ENCODE measurements around the gene NRDC. TPM values are rescaled to one million over a fixed set of nuclear protein-coding genes. Genes with fewer than 3 reads are reported as not detected.
"Not testable (repeated sequence)": the region's sequence is repeated elsewhere in the genome, so short reads cannot be mapped to it uniquely, and the experiment has no call there.

Gene NRDC
- total RNA-seq, 1 donor from 2014 or later: 200 TPM

DNA sequence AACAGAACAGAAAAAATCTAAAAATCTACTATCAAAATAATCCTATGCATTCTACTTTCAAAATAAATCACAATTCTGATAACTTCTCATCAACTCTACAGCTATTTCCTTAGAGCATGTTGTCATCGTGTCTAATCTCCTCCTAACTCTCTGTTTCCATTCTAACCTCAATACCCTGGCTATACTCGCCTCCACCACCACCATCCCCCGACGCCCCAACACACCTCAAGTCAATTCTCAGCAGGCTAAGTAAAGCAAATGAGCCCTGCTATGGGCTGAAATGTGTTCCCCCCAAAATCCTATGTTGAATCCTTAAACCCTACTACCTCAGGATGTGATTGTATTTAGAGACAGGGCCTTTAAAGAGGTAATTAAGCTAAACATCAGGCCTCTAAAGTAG is 34.6 kb downstream of the NRDC start:
- intact Hi-C loops (cut with micrococcal nuclease): no loop called here

DNA sequence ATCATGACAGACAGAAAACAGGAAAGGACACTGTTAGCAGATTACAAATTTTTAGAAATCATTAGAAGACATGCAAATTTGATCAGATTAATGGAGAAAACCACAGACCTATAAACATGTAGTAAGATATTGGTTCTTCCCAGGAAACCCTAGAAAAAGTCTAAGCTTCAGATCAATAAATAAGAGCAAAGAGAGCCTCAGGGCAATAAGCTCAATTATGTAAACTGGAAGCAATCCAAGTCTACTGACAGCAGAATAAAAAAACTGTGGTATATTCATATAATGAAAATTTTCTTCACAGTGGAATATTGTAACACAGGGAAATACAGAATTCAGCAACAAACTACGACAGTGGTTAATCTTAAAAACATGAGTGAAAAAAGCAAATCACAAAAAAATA is 36.3 kb downstream of the NRDC start:
- intact Hi-C loops (cut with micrococcal nuclease): no loop called here

- intact Hi-C loops (cut with micrococcal nuclease): no loop called here
These were observed 37.6 kb downstream of the NRDC start for GRCh38 chr1:51840743-51841461.

DNA sequence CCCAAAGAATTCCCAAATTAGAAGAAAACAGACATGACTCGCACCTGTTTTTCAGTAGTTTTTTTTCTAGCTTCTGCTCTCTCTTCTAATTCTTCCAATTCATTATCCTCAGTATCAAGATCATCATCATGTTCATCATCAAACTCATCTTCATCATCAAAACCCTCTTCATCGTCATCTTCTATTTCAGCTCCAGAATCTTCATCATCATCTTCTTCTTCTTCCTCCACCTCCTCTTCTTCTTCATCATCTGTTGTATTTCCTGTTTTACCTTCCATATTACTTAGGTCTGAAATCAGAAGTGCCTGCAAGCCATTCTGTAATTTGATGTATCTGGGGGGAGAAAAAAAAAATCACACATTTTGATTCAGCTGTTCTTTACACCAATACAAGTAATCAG is 38.3 kb downstream of the NRDC start:
- intact Hi-C loops (cut with micrococcal nuclease): no loop called here

DNA sequence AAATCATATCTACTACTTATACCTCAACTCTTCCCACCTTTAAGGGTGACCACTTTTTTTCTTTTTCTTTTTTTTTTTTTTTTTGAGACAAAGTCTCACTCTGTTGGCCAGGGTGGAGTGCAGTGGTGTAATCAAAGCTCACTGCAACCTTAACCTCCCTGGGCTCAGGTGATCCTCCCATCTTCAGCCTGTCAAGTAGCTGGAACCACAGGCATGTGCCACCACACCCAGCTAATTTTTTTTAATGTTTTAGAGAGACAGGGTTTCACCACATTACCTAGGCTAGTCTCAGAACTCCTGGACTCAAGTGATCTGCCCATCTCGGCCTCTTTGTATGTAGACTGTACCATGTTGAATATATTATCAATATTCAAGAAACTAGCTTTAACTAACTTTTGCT is 39.4 kb downstream of the NRDC start:
- intact Hi-C loops (cut with micrococcal nuclease): no loop called here

DNA sequence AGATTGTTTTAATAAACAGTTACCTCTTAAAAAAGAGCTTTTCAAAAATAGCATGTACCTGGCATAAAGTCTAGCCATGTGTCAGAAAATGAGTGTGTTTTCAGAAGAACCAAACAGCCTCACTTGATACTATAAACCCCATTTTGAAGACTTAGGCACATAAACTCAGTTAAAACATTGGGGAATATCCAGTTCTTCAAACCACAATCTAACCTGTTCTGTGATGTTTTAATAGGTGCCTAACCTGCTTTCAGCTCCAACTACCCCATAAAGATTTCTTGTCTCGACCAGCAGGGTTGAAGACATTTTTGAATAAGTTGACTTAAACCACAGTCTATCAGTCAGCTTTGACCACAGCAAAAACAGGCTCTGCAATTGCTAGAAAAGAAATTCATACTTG is 41.3 kb downstream of the NRDC start:
- intact Hi-C loops (cut with micrococcal nuclease): no loop called here

- intact Hi-C loops (cut with micrococcal nuclease): no loop called here
These were observed 44.8 kb downstream of the NRDC start for GRCh38 chr1:51833700-51834099.

- intact Hi-C loops (cut with micrococcal nuclease): loop anchor here (10.0 kb wide), 1 partner anchor 176 kb away; no protein-coding TSS in a partner anchor
These were observed 49.5 kb downstream of the NRDC start for GRCh38 chr1:51829058-51829457.

GRCh38 chr1:51819810-51820209 is 58.7 kb downstream of the NRDC start:
- intact Hi-C loops (cut with micrococcal nuclease): loop anchor here (10.0 kb wide), 1 partner anchor 185 kb away; no protein-coding TSS in a partner anchor

- intact Hi-C loops (cut with micrococcal nuclease): not testable (repeated sequence)
These were observed 59.5 kb downstream of the NRDC start for GRCh38 chr1:51819021-51819420.

DNA sequence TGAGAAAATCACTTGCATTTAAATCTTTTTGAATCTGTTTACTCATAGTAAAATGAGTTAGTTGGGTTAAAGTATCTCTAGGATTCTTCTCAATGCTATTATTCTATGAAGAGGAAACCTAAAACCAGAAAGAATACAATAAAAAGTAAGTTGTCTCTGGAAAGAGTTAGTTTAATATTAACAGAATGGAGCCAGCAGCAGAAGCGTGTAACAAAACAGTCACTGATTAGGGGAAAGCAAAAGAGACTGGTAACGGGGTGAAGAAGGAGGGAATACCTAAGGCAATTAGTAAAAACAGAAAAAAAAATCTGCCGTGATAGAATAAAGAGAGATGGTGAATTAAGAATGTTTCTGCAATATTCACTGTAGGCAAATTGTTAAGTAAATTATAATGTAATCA is 60.0 kb downstream of the NRDC start:
- intact Hi-C loops (cut with micrococcal nuclease): no loop called here

DNA sequence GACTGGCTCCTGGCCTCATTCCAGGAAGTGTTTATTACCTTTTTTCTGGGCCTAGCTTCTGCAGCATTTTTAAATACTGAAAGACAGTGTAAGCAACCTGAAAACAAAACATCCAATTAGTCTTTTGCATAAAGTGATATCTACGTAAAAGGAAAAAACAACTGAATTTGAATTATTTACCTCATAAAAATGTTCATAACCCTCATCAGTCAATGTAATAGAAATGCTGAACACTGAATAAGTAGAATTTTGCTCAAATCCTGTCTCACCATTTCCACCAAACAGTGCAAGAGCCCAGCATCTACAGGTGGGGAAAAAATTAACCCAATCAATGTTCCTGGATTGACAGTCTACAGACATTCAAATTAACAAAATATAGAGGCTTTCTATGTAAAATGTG is 64.0 kb downstream of the NRDC start:
- intact Hi-C loops (cut with micrococcal nuclease): no loop called here

DNA sequence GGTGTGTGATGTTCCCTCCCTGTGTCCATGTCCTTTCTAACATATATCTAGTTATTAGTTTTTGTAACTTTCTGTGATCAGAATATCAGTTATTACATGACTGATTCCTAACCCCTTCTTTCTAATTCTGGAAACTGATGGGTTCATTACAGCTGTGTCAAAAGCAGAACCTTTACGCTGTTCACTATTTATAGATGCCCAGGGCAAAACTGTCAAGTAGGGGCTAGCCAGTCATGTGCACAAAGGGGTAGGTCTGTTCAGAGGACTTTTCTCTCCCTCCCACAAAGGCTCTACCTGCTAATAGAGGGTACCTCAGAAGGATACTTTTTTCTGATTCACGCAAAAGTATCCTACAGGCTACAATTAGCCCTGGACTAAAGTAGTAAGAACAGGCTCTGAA is 79.2 kb downstream of the NRDC start:
- intact Hi-C loops (cut with micrococcal nuclease): no loop called here

DNA sequence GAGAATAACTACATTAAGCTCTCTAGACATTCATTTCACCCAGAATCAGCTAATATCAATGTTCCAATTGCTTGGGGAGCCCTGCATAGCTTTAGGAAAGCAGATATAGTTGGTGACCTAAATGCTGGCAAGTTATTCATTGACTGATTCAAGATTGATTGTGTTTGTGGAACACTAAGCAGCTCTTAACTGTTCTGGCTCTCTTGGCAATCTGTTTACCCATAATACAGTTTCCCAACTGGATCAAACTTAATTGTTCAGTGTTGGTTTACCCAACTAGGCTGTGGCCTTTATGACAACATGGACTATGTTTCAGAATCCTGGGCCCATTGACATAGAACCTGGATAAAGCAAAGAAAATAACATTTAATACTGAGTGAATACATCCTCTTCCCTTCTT is 83.7 kb downstream of the NRDC start:
- intact Hi-C loops (cut with micrococcal nuclease): no loop called here

DNA sequence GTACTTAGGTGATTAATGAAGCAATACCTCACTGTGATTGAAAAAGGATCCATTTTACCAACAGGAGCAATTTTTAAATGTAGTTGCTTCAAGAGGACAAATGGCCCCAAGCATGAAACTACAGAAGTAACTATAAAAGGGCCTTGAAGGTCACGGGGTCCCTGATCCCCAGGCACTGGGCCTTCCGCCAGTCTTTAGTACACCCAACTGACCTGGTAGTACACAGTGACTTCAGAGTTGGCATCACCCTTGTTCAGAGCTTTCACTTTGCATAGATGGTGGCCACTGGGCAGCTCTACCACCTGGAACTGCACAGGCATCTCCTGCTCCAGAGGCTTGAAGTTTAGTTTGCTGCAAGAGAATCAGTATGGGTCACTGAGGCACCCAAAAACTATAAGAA is 84.3 kb downstream of the NRDC start:
- intact Hi-C loops (cut with micrococcal nuclease): no loop called here

DNA sequence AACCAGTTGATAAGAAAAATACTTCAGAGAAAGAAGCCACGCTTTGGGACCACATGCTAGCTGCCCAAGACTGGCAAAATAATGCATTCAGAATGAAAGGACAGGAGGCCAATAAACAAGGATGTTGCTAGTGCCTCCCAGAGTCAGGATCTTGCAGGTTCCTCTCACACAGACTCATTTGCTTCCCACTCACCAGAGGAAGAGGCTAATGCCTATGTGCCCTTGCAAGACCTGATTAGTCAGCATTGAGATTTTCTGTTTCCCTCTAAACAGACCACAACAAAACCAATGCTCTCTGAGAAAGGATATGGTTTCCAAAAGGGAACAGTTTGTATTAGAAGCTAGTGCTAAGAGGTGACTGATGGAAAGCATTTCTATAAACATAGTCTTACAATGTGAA is 85.7 kb downstream of the NRDC start:
- intact Hi-C loops (cut with micrococcal nuclease): no loop called here

GRCh38 chr1:51791888-51792287 is 86.6 kb downstream of the NRDC start:
- intact Hi-C loops (cut with micrococcal nuclease): no loop called here

DNA sequence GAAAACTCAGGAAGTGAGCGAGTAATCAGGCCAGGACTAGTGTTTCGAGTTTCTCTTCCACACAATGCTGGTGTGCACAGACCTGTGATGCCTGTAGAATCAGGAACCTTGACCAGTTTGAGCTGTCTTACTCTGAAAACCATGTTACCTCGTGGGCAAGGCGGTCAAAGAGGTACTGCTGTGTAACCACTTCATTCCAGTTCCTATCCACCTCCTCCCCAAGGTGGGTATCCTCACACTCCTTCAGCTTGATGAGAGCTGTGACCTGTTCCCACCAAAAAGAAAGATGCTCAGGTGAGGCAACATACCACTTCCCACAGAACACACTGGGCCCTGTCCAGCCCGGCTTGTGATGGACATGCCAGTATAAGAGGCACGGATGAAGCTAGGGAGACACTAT is 88.1 kb downstream of the NRDC start:
- intact Hi-C loops (cut with micrococcal nuclease): no loop called here

DNA sequence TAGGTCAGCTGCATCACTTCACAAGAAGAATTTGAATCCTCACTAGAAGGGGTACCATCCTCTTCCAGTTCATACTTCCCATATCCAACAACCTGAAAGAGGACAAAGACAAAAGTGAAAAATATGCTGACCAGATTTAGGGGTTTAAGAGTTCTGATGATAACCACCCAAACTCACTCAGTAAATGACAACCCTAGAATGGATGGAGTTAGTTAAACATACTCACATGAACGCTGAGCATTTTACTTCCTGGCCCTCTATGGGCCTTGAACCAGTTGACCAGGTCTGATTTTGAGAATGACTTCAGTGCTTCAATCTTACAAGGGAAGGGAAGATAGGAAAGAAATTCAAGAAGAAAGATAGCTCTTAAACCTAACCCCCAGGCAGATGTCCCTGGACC is 89.2 kb downstream of the NRDC start:
- intact Hi-C loops (cut with micrococcal nuclease): no loop called here

GRCh38 chr1:51788938-51789337 is 89.6 kb downstream of the NRDC start:
- intact Hi-C loops (cut with micrococcal nuclease): no loop called here

DNA sequence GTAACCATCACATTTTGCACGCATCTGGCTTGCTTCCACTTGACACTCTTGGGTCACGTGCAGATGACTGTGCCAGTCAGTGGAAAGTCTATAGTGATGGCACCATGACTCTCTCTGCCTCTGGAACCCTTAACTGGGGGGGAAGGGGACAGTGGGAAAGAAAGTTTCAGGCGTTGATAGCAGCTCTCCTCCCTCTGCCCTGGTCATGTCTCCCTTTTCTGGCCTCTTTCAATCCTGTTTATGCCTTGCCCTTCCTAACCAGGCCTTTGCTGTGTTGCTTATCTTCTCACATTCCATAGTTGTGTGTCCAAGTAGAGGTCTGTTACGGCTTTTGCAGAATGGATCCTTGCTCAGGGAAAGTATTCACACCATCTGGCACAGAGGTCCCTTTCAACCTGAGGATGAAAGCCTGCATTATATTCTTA is 93.5 kb downstream of the NRDC start:
- intact Hi-C loops (cut with micrococcal nuclease): no loop called here

DNA sequence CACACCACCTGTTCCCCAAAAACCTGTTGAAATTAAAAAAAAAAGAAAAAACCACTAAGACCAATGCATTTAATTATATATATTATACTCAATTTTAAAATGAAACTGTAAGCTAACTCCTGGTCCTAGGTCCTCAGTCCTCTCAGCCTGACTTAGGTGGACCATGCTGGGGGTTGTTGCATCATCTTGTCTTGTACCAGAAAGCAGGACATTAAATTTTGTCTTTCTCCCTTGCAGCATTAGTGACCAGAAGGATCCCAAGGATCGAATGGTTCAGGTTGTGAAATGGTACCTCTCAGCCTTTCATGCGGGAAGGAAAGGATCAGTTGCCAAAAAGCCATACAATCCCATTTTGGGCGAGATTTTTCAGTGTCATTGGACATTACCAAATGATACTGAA is 97.6 kb downstream of the NRDC start:
- intact Hi-C loops (cut with micrococcal nuclease): no loop called here

DNA sequence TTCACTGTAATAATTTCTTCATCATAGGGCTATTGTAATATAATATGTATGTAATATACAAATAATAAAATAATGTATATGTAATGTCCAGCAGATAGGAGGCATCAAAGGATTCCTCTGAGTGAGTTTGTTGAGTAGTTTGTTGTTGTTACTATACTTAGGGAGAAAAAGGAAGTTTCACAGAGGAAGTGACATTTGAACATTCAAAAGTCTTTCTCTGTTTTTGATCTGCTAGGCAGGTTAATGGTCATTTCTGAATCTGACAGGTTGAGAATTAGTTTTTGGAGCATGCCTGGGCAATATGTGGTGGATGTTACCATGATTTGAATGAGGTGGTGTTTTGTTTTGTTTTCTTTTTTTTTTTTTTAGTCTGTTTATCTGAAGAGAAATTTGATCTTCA is 102.1 kb downstream of the NRDC start:
- intact Hi-C loops (cut with micrococcal nuclease): no loop called here
